Breast epithelium (tissue), 3 donors: ENCODE results near the gene SPG11.

ENCODE experiments used
- POLR2A ChIP-seq: fragments of 450-650 bp; IDR thresholded peaks from one replicate; pipeline ENCODE4 v1.6.1; 2016; ENCODE audit warnings: antibody characterized with exemption, mild to moderate bottlenecking, moderate library complexity
- POLR2AphosphoS5 ChIP-seq, 3 donors: sonication (generic); formaldehyde crosslinking; IDR thresholded peaks; one replicate each; pipeline ENCODE4 v1.6.1; 2017; ENCODE audit warnings: antibody characterized with exemption in 3 of 3
- TF ChIP-seq, protein P1 (sequence below), 3 donors: fragments of 450-650 bp; IDR thresholded peaks; one replicate each; pipeline ENCODE4 v1.5.1; 2016 to 2017; ENCODE audit warnings: antibody characterized with exemption in 3 of 3, mild to moderate bottlenecking in 3 of 3, moderate library complexity in 3 of 3

DNA sequence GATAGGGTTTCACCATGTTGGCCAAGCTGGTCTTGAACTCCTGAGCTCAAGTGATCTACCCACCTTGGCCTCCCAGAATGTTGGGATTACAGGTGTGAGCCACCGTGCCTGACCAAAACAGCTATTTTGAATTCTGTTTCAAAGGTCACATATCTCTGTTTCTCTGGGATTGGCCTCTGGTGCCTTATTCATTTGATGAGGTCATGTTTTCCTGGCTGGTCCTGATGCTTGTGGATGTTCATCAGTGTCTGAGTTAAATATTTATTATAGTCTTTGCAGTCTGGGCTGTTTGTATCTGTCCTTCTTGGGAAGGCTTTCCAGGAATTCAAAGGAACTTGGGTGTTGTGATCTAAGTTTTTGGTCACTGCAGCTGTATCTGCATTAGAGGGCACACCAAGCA, 42.5 kb upstream of the SPG11 start:
- TF ChIP-seq POLR2AphosphoS5 (IDR thresholded peaks at IDR 0.05) (no peak), POLR2A (no peak)
- TF ChIP-seq, protein P1, sequence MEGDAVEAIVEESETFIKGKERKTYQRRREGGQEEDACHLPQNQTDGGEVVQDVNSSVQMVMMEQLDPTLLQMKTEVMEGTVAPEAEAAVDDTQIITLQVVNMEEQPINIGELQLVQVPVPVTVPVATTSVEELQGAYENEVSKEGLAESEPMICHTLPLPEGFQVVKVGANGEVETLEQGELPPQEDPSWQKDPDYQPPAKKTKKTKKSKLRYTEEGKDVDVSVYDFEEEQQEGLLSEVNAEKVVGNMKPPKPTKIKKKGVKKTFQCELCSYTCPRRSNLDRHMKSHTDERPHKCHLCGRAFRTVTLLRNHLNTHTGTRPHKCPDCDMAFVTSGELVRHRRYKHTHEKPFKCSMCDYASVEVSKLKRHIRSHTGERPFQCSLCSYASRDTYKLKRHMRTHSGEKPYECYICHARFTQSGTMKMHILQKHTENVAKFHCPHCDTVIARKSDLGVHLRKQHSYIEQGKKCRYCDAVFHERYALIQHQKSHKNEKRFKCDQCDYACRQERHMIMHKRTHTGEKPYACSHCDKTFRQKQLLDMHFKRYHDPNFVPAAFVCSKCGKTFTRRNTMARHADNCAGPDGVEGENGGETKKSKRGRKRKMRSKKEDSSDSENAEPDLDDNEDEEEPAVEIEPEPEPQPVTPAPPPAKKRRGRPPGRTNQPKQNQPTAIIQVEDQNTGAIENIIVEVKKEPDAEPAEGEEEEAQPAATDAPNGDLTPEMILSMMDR (IDR thresholded peaks at IDR 0.05) = no peak
